ENCODE measurements around the gene CTNNA3. TPM values are rescaled to one million over a fixed set of nuclear protein-coding genes. Genes with fewer than 3 reads are reported as not detected.

The CTNNA3 gene
- total RNA-seq, 1 donor from 2014 or later: 3.3 TPM

DNA sequence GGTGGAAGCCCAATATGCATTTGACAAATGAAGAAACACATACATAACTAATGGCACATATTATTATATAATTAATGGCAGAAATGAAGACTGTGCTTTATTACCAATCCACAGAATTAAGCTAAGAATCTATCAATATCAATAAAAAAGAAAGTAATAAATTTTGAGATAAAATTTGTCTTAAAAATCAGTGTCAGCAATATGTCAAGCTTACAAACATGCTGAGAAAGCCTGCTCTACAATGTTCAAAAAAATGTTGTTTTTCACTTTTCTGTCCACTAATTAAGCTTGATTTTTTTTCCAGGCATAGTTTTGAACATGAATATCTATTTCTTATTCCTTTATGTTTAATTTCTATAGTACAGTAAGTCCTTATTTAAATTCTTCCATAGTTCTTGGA is 1491.2 kb downstream of the CTNNA3 start:
- no peaks in the 10 kb centered on the region for H3K36me3 Mint-ChIP-seq (ENCODE audit: unreplicated experiment)
- TF ChIP-seq, protein P1, sequence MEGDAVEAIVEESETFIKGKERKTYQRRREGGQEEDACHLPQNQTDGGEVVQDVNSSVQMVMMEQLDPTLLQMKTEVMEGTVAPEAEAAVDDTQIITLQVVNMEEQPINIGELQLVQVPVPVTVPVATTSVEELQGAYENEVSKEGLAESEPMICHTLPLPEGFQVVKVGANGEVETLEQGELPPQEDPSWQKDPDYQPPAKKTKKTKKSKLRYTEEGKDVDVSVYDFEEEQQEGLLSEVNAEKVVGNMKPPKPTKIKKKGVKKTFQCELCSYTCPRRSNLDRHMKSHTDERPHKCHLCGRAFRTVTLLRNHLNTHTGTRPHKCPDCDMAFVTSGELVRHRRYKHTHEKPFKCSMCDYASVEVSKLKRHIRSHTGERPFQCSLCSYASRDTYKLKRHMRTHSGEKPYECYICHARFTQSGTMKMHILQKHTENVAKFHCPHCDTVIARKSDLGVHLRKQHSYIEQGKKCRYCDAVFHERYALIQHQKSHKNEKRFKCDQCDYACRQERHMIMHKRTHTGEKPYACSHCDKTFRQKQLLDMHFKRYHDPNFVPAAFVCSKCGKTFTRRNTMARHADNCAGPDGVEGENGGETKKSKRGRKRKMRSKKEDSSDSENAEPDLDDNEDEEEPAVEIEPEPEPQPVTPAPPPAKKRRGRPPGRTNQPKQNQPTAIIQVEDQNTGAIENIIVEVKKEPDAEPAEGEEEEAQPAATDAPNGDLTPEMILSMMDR (IDR thresholded peaks at IDR 0.05; ENCODE audit: partially characterized antibody, unreplicated experiment): no peak
- H3K27me3 Mint-ChIP-seq (ENCODE audit: unreplicated experiment): no peaks in the 10 kb centered on the region
- DNase-seq: no peak
- no peaks in the 10 kb centered on the region for H3K9me3 Mint-ChIP-seq (ENCODE audit: unreplicated experiment)
- H3K4me3 Mint-ChIP-seq (ENCODE audit: unreplicated experiment): no peak overlapping the region
- H3K4me1 Mint-ChIP-seq (ENCODE audit: low read depth, unreplicated experiment): no peaks in the 10 kb centered on the region
- no peak overlapping the region for H3K27ac Mint-ChIP-seq (ENCODE audit: unreplicated experiment)

DNA sequence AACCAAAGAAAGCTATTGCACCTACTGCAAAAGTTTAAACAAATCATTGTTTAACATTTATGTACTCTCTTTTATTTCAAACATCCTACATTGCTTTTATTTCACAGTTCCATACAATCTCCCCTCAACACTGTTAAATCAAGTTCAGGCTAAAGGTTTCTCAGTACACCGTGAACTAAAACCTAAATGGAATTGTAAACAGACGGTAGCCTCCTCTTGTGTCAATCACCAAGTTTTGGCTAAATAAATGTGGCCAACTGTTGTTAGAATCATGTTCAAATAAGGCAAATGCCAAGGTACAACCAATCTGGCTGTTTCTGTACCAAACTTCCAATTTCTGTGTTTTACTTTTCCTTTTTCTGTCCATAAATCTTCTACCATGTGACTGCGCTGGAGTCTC is 1493.9 kb downstream of the CTNNA3 start:
- no peak overlapping the region for H3K4me3 Mint-ChIP-seq (ENCODE audit: unreplicated experiment)

DNA sequence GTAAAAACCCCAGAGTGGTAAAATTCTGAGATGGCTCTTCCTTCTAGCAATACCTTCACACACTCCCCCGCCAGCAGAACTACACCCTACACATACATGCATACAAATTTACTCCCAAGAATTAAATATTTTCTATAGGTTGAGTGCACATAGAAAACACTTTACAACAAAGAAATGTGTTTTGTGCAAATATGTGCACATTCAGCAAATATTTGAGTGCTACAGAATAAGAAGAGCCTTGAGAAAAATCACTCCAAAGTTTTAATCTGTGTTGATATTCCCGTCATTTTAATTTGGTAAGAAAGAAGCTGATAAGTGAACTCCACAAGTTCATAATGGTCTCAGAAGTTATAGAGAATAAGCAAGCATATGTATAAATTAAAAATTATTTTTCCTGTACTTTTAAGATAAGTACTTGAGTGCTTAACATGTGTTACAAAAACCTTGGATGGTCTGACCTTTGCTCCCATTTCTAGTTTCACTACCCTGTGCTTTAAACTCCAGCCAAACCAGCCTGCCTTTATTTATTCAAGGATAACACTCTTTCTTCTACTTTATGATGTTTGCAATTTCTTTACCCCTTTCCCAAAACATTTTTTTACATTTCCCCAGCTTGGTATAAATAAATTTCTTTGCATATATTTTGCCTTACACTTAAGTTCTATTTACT is 1503.7 kb downstream of the CTNNA3 start:
- Mint-ChIP-seq H3K4me3 (ENCODE audit: unreplicated experiment) (no peak overlapping the region), H3K27me3 (ENCODE audit: unreplicated experiment) (no peaks in the 10 kb centered on the region), H3K36me3 (ENCODE audit: unreplicated experiment) (no peaks in the 10 kb centered on the region), H3K4me1 (ENCODE audit: low read depth, unreplicated experiment) (peaks cover 4% of the 10 kb centered on the region), H3K9me3 (ENCODE audit: unreplicated experiment) (no peaks in the 10 kb centered on the region), H3K27ac (ENCODE audit: unreplicated experiment) (no peak overlapping the region)
- no peak for DNase-seq
- TF ChIP-seq, protein P1 (IDR thresholded peaks at IDR 0.05; ENCODE audit: partially characterized antibody, unreplicated experiment): no peak

More for the DNA sequence above, 1493.9 kb downstream of the CTNNA3 start:
- TF ChIP-seq, protein P1 (IDR thresholded peaks at IDR 0.05; ENCODE audit: partially characterized antibody, unreplicated experiment): no peak
- H3K36me3 Mint-ChIP-seq (ENCODE audit: unreplicated experiment): no peaks in the 10 kb centered on the region
- no peaks in the 10 kb centered on the region for H3K27me3 Mint-ChIP-seq (ENCODE audit: unreplicated experiment)
- no peak for DNase-seq
- H3K9me3 Mint-ChIP-seq (ENCODE audit: unreplicated experiment): no peaks in the 10 kb centered on the region
- H3K4me1 Mint-ChIP-seq (ENCODE audit: low read depth, unreplicated experiment): no peaks in the 10 kb centered on the region
- no peak overlapping the region for H3K27ac Mint-ChIP-seq (ENCODE audit: unreplicated experiment)

DNA sequence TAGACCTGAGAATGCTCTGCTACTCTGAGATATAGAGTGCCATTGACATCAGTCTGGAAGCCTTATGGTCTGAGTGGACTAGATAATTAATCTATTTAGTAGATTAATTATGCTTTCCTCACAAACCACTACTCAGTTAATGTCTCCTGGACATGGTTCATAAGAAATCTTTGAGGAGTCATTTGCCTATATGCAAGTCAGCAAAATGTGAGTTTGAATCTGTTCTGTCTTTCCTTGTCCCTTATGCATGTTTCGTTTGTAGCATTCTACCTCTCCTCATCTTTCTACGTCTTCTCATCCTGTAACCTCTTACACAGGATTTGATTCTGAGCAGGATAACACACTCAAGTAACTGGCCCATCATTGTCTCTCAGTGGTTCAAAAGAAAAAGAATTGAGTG is 1505.6 kb downstream of the CTNNA3 start:
- Mint-ChIP-seq H3K36me3 (ENCODE audit: unreplicated experiment) (no peaks in the 10 kb centered on the region), H3K27me3 (ENCODE audit: unreplicated experiment) (no peaks in the 10 kb centered on the region), H3K4me3 (ENCODE audit: unreplicated experiment) (no peak overlapping the region), H3K4me1 (ENCODE audit: low read depth, unreplicated experiment) (peaks cover 3% of the 10 kb centered on the region), H3K27ac (ENCODE audit: unreplicated experiment) (no peak overlapping the region), H3K9me3 (ENCODE audit: unreplicated experiment) (no peaks in the 10 kb centered on the region)
- TF ChIP-seq, protein P1 (IDR thresholded peaks at IDR 0.05; ENCODE audit: partially characterized antibody, unreplicated experiment): no peak
- DNase-seq: no peak

DNA sequence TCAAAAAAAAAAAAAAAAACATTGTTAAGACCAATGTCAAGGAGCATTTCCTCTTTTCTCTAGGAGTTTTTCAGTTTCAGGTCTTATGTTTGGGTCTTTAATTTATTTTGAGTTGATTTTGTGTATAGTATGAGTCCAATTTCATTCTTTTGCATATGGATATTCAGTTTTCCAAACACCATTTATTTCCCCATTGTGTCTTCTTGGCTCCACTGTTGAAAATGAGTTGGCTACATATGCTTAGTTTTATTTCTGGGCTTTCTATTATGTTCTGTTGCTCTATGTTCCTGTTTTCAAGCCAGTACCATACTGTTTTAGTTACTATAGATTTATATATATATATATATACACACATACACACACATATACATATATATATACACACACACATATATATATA is 1506.7 kb downstream of the CTNNA3 start:
- Mint-ChIP-seq H3K36me3 (ENCODE audit: unreplicated experiment) (no peaks in the 10 kb centered on the region), H3K27ac (ENCODE audit: unreplicated experiment) (no peak overlapping the region), H3K4me1 (ENCODE audit: low read depth, unreplicated experiment) (no peaks in the 10 kb centered on the region), H3K4me3 (ENCODE audit: unreplicated experiment) (no peak overlapping the region), H3K9me3 (ENCODE audit: unreplicated experiment) (no peaks in the 10 kb centered on the region), H3K27me3 (ENCODE audit: unreplicated experiment) (no peaks in the 10 kb centered on the region)
- TF ChIP-seq, protein P1 (IDR thresholded peaks at IDR 0.05; ENCODE audit: partially characterized antibody, unreplicated experiment): no peak
- no peak for DNase-seq
